GM21423 (cell line): ENCODE results near the gene MMP17.

Source experiments
- ATAC-seq: cut with Tn5 transposase; IDR thresholded peaks from one replicate; pipeline ENCODE4 v1.9.1; 2021; ENCODE audit warnings: mild to moderate bottlenecking, moderate library complexity; ENCODE audit not compliant: unreplicated experiment

MMP17 gene

DNA sequence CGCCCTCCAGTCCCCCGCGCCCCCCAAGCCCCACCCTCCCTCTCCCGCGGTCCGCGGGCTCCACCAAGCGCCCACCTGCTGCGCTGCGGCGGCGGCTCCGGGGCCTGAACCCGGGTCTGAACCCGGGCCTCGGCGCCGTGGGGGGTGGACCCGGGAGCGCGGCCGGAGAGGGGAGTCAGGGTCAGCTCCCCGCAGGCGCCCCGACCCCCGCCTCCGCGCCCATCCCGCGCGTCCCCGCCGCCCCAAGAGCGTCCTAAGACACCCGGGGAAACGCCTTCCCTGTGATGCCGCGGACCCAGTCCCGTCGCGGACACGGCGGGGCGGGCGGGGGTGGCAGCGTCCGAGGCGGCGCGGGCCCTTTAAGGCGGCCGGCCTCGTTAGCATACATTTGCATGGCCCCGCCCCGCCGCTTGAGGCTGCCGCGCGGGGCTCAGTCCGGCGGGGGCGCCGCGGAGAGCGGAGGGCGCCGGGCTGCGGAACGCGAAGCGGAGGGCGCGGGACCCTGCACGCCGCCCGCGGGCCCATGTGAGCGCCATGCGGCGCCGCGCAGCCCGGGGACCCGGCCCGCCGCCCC, at the start of gene MMP17:
TSS of gene MMP17 (plus strand) at position 433 of the 574 bp plus-strand sequence. CDS start at position 535, 102 bp downstream.
- ATAC-seq, result peak; percentile 66

GRCh38 chr12:131779027-131779426, 49.2 kb upstream of the MMP17 start:
- no peak for ATAC-seq

GRCh38 chr12:131782061-131782460, 46.1 kb upstream of the MMP17 start:
- ATAC-seq, result no peak

DNA sequence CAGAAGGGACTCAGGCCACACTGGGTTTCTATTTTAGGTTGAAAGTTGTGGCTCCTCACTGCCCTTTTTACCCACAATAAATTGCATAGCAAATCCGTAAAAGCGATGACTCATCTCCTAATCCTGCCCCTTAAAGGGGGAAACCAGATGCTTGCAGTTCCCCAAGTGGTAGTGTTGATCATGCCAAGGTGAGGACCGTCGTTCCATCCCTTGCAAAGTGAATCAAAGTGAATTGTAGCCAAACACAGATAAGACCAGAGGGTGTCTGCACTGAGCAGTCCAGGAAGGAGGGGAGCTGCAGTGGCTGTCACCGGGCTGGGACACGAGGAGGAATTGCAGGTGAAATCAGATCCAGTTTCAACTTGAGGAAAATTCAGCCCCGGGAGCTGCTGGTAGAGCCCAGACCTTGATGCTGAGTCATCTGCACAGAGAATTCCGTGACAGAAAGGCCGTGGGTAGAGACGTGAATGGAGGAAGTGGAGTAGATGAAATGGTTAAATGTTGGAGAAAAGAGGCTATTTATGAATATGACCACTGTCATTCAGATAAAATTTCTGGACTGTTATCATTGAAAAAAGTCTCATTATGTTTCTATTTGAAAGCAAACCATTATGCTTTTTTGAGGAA, 44.2 kb upstream of the MMP17 start:
- ATAC-seq, result peak; percentile 68

DNA sequence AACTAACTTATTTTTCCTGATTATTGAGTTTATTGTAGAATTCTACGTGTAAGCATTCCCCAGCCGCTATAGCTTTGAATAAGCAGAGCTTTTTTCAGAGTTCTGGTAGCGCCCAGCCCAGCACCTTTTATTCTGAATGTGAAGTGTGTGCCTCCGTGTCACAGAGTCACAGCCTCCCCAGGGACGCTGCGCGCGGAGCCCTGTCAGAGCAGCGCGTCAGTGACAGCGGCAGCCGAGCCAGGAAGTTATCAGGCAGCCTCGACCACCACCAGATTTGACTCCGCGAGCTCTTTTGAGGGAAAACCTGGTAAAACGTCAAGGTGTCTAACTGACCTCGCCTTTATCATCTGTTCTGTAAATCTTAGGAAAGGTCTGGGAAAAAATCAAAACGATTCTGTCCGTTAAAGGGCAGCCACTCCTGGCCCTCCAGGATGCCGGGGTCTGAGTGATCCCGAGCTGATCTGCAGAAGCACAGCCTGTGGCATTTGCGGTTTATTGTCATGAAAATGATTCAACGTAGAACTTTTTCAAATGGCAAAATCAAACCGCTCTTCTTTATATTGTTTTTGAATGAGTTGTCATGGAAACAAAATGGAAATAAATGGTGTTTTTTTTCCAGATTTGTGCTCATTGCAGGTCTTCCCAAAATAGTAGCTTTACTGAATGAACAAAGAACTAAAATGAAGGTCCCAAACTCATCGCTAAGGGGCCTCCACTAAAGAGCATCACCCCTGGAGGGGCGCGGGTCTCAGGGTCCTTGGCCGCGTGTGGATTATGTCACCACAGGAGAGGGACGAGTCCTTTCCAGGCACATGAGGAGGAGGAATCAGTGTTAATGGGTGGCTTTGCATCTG, 43.1 kb upstream of the MMP17 start:
- ATAC-seq, result no peak

DNA sequence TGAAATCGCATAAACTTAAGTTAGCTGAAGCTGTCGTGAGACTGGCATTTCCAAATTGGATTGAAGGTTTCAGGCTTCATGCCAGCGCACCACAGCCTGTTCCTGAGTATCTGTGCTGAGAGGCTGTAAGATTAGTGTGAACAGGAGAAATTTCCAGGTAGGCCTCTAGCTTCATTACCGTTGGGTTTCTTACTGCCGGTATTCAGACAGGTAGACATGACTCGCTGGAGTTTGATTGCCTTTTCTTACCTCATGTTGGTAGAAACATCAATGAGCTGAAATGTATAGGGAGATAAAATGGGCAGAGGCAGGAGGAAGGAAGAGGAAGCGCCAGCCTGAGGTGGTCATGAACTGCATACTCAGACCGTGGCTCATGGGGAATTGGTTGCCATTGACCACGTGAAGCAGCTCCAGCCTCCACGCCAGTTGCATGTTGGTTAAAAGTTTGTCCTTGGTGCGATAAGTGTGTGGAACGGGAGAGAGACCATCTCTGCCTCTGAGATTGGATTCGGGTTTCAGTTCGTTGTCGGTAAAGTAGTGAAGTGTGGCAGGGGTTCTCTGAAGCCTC, 42.3 kb upstream of the MMP17 start:
- ATAC-seq, result no peak

DNA sequence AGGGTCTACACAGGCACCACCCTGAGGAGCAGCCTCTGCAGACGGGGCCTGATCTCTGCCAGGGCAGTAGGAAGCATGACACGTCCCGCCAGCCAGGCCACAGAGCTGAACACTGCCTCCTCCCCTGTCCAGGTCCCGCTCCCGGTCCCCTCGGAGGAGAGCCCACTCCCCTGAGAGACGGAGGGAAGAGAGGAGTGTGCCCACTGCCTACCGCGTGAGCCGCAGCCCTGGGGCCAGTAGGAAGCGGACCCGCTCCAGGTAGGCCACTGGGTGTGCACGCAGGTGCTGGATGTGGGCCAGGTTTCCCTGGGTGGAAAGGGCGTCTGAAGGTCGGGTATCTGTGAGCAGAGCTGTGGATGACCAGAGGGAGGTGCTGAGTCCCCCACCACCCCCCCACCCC, 41.9 kb upstream of the MMP17 start:
- ATAC-seq, result no peak

DNA sequence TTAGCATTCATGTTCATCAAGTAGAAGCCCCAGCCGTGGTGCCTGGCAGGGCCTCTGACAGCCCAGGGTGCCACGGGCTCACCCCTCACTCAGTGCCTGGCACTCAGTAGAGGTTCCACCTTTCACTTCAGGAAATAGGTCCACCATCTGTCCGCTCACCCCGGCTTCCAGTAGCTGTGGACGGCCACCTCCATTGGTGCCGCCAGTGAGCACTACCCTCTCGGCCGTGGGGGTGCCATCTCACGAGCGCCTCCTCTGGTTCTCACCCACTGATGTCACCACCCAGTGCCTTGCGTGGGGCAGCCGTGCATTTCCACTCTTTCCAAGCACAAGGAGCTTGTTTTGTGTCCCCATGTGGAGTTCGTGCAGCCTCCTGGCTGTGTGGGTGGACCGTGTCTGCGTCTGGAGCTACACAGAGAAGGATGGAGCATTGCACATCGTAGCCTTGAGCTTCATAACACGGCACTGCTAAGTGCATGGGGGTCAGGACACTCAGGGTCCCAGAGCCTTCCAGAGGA, 41.0 kb upstream of the MMP17 start:
- ATAC-seq, result no peak

DNA sequence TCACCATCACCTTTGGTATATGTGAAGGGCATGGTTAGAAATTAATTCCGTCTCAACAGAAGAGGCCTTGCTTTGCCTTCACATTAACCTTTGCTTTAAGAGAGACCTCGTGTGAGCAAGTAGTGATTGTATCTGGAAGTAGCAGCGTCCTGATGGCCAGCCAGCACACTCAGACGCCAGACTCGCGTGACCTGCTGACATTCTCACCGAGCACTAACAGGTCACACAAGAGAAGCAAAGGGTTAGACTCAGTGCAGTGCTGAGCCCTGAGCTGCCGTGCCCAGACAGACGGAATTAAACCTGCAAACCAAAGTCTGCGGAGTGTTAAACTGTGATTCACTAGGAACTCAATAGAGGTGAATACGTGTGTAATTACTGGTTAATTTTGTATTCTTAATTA, 40.1 kb upstream of the MMP17 start:
- ATAC-seq, result no peak

GRCh38 chr12:131789638-131790037, 38.6 kb upstream of the MMP17 start:
- ATAC-seq, result no peak

- no peak for ATAC-seq
Measured at GRCh38 chr12:131793243-131794022, 34.8 kb upstream of the MMP17 start.

DNA sequence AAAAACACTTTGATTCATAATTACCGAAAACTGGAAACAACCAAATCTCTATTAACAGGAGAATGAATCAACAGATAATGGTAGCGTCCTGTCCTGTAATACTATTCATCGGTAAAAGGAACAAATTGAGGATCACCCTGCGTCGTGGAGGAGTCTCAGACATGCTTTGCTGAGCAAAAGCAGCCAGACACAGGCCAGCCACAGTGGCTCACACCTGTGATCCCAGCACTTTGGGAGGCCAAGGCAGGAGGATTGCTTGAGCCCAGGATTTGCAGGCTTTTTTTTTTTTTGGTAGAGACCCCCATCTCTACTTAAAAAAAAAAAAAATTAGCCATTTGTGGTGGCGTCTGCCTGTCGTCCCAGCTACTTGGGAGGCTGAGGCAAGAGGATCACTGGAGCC, 34.1 kb upstream of the MMP17 start:
- ATAC-seq, result no peak

DNA sequence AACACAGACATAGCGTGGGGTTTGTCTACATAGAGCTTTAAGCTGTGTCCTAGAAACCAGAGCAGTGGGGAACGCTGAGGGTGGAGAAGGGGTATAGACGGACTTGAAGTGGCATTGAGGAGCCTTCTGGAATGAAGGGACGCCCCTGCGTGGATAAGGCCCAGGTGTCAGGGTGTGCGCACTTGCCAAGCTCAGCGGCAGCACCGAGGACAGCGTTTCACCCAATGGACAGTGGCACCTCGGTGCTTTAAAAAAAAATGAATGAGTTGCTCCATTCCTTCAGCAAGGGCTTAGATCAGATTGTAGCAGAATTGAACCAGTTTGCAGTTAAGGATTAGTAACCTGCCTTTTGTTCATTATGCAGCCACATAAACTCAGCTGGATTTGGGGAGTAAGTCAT, 33.6 kb upstream of the MMP17 start:
- ATAC-seq, result no peak

DNA sequence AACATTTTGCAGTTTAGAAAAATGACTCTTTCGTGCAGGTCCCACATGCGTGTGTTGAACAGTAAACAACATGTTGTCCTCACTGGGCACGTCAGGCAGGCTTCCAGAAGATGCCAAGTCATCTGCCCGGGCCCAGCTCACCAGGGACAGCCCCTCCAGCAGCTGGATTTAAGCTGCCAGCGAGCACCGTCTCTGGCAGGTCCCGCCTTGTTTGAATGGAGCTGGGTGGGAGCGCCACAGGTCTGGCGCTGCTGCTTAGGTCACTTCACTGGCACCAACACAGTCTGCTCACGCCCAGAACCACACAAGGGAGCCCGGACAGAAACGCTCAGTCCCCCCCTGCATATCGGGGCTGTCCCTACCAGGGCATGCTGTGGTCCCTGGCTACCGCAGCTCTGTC, 33.1 kb upstream of the MMP17 start:
- no peak for ATAC-seq

DNA sequence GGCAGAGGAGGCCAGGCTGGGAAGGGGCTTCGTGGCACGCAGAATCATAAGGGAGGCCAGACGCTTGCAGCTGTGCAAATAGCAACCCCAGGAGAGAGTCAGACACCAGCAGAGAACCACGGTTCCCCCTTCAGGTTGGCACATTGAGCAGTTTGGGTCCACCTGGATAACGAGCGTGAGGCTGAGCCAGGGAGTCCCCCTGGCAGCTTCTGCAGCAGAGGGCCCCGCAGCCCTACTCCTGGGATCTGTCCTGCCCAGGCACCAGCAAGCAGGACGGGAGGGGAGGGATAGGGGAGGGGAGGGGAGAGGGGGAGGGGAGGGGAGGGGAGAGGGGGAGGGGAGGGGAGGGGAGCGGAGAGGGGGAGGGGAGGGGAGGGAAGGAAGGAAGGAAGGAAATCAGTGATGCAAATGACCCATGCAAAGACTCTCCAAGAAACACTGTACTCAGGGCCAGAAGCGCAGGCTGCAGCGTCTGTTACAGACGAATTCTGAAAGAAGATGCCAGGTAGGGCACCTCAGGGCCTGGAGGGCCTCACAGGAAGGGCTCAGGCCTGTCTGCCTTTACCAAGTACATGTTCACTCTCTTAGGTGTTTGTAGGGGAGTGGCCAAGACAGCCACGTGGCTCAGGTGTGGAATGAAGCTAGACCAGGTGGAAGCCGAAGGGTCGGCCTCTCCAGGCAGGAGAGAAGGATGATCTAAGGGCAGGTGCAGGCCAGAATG, 32.3 kb upstream of the MMP17 start:
- no peak for ATAC-seq

DNA sequence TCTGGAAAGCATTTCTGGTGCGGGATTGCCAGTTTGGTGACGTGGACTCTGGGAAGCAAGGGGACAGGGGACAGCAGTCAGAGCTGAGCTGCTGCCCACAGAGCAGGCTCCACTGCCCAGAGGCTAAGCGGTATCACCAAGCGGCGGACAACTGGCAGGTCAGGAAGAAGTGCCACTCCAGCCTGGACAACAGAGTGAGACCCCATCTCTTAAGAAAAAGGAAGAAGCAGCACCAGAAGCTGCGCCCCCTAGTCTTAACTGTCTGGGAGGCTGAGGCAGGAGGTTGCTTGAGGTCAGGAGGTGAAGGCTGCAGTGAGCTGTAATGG, 31.8 kb upstream of the MMP17 start:
- no peak for ATAC-seq

- ATAC-seq, result no peak
Measured at GRCh38 chr12:131796754-131797587, 31.2 kb upstream of the MMP17 start.

DNA sequence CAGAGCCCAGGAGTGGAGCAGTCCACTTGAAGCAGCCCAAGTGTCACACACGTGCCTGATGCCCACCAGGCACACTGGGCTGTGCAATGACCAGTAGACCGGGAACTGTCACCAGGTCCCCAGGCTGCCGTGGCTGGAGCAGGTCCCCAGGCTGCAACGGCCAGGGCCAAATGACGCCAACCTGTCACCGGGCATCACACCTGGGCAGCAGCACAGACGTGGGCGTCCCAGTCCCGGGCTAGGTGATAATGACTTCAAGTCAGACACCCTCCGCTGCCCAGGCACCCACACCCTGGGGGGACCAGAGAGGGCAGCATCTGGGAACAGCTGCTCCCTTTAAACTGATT, 30.6 kb upstream of the MMP17 start:
- ATAC-seq, result no peak

DNA sequence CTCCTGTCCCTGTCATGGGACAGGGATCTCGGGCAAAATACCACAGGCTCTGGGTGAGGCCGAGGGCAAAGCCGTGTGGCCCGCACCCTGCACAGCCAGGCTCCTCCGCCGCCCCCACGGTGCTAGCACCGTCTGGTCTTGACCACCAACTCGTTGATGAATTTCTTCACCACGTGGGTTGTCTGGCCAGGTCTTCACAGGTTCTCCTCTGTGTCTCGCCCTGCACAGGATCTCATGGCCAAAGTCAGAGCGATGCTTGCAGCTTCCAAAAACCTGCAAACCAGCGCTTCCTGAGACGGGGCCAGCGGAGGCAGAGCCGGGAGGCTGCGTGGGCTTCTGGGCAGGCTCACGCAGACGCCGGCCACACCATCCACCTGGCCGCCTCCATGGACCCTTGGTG, 29.0 kb upstream of the MMP17 start:
- no peak for ATAC-seq
